ENCODE measurements around the gene SLC49A3.

SLC49A3 gene

DNA sequence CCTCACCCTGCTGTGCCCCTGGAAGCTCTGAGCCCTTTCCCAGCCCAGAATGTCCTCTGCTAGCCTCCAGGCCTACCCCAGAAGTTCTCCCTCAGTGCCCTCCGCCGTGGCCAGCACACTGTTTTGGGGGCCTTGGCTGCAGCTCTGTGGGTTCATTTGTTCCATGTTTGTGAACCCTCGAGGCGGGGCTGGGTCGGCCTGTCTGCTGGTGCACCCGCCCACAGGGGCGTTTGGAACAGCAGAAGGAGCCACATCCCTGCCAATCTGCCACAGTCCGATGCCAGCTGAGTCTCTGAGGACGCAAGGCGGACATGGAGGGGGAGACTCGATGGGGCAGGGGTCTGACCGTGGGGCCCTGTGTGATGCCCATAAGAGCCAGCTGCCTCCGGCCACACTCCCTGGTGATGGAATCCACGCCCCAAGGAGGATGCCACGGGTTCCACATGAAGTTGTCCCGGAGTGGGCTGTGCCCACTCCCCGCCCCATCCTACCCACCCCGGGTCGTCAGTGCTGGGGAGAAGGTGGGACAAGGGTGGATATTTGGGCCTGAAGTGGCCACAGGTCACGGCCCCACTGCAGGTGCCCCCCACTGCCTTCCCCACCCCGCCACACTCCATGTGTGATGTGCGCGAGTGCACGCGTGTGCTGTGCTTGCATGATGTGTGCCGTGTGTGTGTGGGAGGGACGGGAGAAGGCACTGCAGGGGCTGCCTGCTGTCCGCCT, 22.0 kb downstream of the SLC49A3 start:
- Histone ChIP-seq H3K4me3 (no peak overlapping the region), H3K9me3 (no peaks in the 10 kb centered on the region), H3K27me3 (ENCODE audit: low read depth) (no peaks in the 10 kb centered on the region), H3K36me3 (replicated peaks) (peaks cover 17% of the 10 kb centered on the region), H3K4me1 (peaks cover 3% of the 10 kb centered on the region; the same call in 1 of the 2 replicates)
- DNase-seq (ENCODE audit: low spot score in 2 of 2), result no peak
- in situ Hi-C loops (cut with MboI; ENCODE audit: low sequenced_read_pairs), result no loop called here

DNA sequence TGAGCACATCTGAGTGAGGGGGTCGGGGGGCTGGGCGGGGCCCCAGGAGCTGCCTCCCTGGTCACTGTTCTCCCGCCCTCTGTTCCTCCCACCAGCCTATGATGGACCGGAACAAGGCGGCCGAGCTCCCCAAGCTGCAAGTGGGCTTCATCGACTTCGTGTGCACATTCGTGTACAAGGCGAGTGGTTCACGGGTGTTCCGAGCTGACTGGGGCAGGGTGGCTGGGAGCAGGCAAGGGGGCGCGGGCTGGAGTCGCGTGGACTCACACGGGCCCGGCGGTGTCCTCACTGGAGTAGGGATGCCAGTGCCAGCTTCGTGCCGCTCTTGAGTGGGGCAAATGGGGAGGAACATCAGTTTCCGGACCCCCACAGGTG, 22.5 kb downstream of the SLC49A3 start:
- H3K27me3 ChIP-seq (ENCODE audit: low read depth), result no peaks in the 10 kb centered on the region
- H3K4me3 ChIP-seq, result no peak overlapping the region
- in situ Hi-C loops (cut with MboI; ENCODE audit: low sequenced_read_pairs), result no loop called here
- peaks cover 11% of the 10 kb centered on the region for H3K36me3 ChIP-seq (replicated peaks)
- no peak for DNase-seq (ENCODE audit: low spot score in 2 of 2)
- no peaks in the 10 kb centered on the region for H3K9me3 ChIP-seq
- H3K4me1 ChIP-seq, result peaks cover 3% of the 10 kb centered on the region; the same call in 1 of the 2 replicates

DNA sequence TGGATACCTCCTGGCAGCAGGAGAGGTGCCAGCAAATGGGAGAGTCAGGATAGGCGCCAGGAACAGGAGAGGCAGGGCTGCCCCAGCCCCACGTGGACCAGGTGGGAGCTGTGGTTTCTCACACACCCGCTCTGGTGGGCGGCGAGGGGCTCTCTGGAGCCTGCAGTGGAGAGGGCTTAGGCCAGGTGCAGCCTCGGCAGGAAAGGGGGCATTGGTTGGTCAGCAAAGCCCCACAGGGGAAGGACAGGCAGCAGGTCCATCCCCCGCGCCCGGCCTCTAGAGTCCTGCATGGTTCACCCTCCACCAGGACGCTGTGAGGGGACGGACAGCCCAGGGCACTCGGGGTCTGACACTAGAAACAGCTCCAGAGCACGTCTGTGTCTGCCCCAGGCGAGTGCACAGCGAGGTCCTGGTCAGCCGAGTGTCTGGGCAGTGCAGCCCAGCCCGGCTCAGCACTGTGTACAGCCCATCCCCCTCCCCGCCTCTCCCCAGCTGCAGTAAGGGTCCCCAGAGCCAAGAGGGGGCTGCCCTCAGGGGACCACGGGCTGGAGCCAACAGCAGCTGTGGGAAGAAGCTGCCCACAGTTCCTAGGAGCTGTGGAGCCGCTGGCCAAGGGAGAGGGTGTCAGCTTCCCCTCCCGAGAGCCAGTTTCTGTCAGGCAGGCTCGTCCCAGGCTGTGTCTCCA, 23.1 kb downstream of the SLC49A3 start:
- Histone ChIP-seq H3K9me3 (no peaks in the 10 kb centered on the region), H3K27me3 (ENCODE audit: low read depth) (no peaks in the 10 kb centered on the region), H3K4me1 (peaks cover 3% of the 10 kb centered on the region; the same call in 1 of the 2 replicates), H3K4me3 (no peak overlapping the region), H3K36me3 (replicated peaks) (peaks cover 6% of the 10 kb centered on the region)
- in situ Hi-C loops (cut with MboI; ENCODE audit: low sequenced_read_pairs), result no loop called here
- no peak for DNase-seq (ENCODE audit: low spot score in 2 of 2)

DNA sequence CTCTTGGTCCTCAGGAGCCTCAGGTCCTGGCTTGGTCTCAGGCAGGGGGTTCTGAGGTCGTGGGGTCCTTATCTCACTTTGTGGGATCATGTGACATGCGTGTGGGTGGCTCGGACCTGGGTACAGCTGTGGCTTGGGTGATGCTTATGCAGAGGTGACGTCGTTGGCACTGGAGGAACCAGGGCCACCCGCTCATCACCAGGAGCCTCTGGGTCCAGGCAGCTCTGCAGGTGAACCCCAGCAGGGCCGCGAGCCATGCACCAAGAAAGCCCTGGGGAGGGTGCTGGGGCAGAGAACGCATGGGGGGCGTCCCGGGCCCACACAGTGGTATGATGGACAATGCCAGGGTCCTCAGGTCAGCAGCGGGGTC, 23.6 kb downstream of the SLC49A3 start:
- H3K9me3 ChIP-seq, result no peaks in the 10 kb centered on the region
- in situ Hi-C loops (cut with MboI; ENCODE audit: low sequenced_read_pairs), result no loop called here
- DNase-seq (ENCODE audit: low spot score in 2 of 2), result no peak

DNA sequence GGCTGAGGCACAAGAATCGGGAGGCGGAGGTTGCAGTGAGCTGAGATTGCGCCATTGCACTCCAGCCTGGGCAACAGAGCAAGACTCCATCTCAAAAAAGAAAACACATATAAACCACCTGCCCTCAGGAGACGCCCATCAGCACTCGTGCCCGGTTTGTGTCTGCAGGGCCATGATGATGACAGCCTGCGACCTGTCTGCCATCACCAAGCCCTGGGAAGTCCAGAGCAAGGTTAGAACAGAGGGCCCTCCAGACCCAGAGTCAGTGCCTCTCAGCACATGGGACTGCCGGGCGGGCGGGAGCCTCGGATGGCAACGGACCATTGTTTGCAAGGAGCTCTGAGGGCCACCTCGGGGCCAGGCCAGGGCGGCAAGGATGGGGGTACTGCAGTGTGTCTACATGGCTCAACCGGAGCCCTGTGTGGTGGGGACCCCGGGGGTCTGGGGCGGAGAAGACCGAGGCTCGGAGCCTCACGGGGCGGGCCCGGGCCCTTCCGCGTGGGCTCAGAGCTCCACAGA, 24.2 kb downstream of the SLC49A3 start:
- peaks cover 3% of the 10 kb centered on the region; the same call in 1 of the 2 replicates for H3K4me1 ChIP-seq
- H3K36me3 ChIP-seq (replicated peaks), result no peaks in the 10 kb centered on the region
- H3K4me3 ChIP-seq, result no peak overlapping the region; the same call in 1 of the 2 replicates
- in situ Hi-C loops (cut with MboI; ENCODE audit: low sequenced_read_pairs), result no loop called here
- no peak for DNase-seq (ENCODE audit: low spot score in 2 of 2)
- no peaks in the 10 kb centered on the region for H3K27me3 ChIP-seq (ENCODE audit: low read depth)
- no peaks in the 10 kb centered on the region for H3K9me3 ChIP-seq

More for the DNA sequence above, 23.6 kb downstream of the SLC49A3 start:
- Histone ChIP-seq H3K27me3 (ENCODE audit: low read depth) (no peaks in the 10 kb centered on the region), H3K4me3 (no peak overlapping the region), H3K36me3 (replicated peaks) (peaks cover under 1% of the 10 kb centered on the region; the same call in 1 of the 2 replicates), H3K4me1 (peaks cover 3% of the 10 kb centered on the region; the same call in 1 of the 2 replicates)

DNA sequence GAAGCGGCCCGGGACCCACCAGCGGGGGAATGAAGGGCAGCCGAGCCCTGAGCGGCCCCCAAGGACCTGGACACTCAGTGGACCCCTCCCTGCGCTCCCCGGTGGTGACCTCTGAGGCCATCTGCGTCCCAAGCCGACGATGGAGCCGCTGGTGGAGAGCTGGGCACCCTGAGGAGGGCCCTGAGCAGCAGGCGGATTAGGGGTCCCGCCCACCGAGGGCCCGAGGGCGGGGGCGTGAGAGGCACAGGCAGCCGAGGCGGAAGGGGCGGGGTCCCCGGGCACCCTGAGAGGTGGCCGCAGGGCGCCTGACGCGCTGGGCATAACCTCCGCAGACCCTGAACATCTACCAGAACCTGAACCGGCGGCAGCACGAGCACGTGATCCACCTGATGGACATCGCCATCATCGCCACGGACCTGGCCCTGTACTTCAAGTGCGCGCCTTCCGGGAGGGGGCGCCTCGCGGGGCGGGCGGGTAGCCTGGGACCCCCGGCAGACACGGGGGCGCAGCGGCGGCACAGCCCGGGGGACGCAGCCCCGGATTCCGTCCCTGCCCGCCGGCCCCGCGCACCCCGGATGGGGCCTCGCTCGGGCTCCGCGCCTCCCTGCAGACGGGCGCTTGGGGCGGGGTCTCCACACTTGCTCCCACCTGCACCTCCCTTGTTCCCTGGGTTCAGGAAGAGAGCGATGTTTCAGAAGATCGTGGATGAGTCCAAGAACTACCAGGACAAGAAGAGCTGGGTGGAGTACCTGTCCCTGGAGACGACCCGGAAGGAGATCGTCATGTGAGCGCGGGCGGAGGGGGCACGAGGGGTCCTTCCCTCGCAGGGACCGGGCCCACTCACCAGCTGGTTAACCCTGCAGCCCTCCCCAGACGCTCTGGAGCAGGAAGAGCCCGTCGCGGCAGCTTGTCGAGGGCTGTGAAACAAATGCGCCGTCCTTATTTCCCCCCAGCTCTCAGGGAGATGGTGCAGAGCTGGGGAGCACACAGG, 25.2 kb downstream of the SLC49A3 start:
- Histone ChIP-seq H3K27me3 (ENCODE audit: low read depth) (no peaks in the 10 kb centered on the region), H3K9me3 (no peaks in the 10 kb centered on the region), H3K36me3 (replicated peaks) (no peaks in the 10 kb centered on the region), H3K4me1 (peaks cover 3% of the 10 kb centered on the region; the same call in 1 of the 2 replicates), H3K4me3 (peak overlapping the region; percentile 31)
- in situ Hi-C loops (cut with MboI; ENCODE audit: low sequenced_read_pairs), result no loop called here
- DNase-seq (ENCODE audit: low spot score in 2 of 2), result peak; percentile 25 to 87

DNA sequence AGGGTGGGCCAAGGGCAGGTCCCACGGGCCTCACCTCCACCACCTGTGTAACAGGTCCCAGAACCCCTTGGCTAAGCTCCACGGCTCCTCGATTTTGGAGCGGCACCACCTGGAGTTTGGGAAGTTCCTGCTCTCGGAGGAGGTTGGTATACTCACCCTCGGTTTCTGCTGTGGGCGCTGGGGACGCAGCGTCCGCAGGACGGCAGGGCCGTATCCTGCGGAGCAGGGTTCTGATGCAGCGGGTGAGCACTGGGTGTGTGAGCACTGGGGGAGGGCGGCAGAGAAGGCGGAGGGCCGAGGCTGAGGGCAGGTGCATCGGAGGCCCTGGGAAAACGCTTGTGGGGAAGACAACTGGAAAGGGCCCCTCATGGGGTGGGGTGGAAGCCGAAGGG, 25.9 kb downstream of the SLC49A3 start:
- no peak for DNase-seq (ENCODE audit: low spot score in 2 of 2)
- peaks cover 3% of the 10 kb centered on the region; the same call in 1 of the 2 replicates for H3K4me1 ChIP-seq
- in situ Hi-C loops (cut with MboI; ENCODE audit: low sequenced_read_pairs), result no loop called here
- H3K9me3 ChIP-seq, result no peaks in the 10 kb centered on the region
- H3K4me3 ChIP-seq, result peak overlapping the region; percentile 31
- no peaks in the 10 kb centered on the region for H3K27me3 ChIP-seq (ENCODE audit: low read depth)
- no peaks in the 10 kb centered on the region for H3K36me3 ChIP-seq (replicated peaks)

DNA sequence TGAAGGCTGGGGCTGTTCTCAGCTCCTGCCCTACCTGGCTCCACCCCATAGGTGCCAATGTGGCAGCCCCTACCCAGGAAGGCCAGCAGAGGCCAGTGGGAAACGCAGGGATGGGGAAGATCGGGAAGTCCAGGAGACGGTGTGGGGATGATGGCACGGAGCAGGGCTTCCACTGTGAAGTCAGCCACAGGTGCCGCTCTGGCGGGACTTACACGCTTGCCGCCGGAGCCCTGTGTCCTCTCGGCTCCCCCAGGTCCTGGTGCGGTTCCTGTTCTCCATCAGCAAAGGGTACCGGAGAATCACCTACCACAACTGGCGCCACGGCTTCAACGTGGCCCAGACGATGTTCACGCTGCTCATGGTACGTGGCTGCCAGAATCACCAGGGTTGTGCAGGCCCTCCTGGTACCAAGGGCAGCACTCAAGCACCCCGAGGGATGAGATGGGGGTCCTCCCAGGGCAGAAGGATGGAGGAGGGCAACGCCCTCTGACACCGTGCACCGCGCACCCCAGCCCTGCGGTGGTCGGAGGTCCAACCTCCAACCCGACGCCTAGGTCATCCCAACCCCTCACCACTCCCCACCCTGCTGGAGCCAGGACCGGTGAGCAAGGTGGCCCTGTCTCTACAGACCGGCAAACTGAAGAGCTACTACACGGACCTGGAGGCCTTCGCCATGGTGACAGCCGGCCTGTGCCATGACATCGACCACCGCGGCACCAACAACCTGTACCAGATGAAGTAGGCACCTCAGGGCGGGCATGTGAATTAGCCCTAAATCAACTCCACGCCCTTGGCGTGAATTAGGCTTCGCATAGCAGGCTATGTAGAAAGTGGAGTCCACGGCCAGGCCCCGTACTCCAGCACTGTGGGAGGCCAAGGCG, 26.8 kb downstream of the SLC49A3 start:
- peaks cover 3% of the 10 kb centered on the region; the same call in 1 of the 2 replicates for H3K4me1 ChIP-seq
- no peaks in the 10 kb centered on the region for H3K36me3 ChIP-seq (replicated peaks)
- DNase-seq (ENCODE audit: low spot score in 2 of 2), result no peak
- no peaks in the 10 kb centered on the region for H3K9me3 ChIP-seq
- in situ Hi-C loops (cut with MboI; ENCODE audit: low sequenced_read_pairs), result no loop called here
- H3K4me3 ChIP-seq, result no peak overlapping the region
- no peaks in the 10 kb centered on the region for H3K27me3 ChIP-seq (ENCODE audit: low read depth)

DNA sequence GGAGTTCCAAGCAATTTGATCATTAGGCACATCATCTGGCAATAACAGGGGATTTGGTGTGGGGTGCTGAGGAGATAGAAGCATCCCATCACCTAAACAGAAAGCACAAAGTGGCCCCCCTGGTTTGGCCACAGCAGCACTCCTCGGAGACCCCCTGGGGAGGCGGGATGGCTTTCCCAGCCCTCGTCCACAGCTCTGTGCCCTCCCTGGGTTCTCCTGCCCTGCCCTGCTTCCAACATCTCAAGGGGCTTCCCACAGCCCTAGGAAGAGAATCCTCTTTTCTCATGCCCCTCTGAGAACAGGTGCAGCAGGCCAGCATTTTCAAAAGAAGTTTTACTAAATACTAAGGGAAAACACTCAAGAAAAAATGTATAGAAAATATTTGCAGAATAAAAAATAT, 27.7 kb downstream of the SLC49A3 start:
- peaks cover 3% of the 10 kb centered on the region; the same call in 1 of the 2 replicates for H3K4me1 ChIP-seq
- H3K4me3 ChIP-seq, result no peak overlapping the region
- DNase-seq (ENCODE audit: low spot score in 2 of 2), result no peak
- no peaks in the 10 kb centered on the region for H3K27me3 ChIP-seq (ENCODE audit: low read depth)
- in situ Hi-C loops (cut with MboI; ENCODE audit: low sequenced_read_pairs), result no loop called here
- no peaks in the 10 kb centered on the region for H3K36me3 ChIP-seq (replicated peaks)
- no peaks in the 10 kb centered on the region for H3K9me3 ChIP-seq

DNA sequence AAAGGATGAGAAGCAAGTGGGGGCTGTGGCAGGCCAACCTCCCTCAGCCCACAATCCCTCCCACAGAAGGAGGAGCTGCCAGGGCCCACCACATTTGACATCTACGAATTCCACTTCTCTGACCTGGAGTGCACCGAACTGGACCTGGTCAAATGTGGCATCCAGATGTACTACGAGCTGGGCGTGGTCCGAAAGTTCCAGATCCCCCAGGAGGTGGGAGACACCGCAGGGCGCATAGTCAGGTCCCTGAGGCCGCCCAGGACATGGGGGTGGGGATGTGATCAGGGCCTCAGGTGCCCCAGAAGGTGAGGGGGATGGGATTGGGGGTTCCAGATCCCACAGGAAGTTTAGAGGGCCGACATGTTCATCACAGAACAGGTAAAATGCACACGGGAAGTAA, 28.6 kb downstream of the SLC49A3 start:
- DNase-seq (ENCODE audit: low spot score in 2 of 2), result no peak
- in situ Hi-C loops (cut with MboI; ENCODE audit: low sequenced_read_pairs), result no loop called here
- Histone ChIP-seq H3K4me1 (peaks cover 3% of the 10 kb centered on the region; the same call in 1 of the 2 replicates), H3K36me3 (replicated peaks) (no peaks in the 10 kb centered on the region), H3K9me3 (no peaks in the 10 kb centered on the region), H3K27me3 (ENCODE audit: low read depth) (no peaks in the 10 kb centered on the region), H3K4me3 (no peak overlapping the region)

DNA sequence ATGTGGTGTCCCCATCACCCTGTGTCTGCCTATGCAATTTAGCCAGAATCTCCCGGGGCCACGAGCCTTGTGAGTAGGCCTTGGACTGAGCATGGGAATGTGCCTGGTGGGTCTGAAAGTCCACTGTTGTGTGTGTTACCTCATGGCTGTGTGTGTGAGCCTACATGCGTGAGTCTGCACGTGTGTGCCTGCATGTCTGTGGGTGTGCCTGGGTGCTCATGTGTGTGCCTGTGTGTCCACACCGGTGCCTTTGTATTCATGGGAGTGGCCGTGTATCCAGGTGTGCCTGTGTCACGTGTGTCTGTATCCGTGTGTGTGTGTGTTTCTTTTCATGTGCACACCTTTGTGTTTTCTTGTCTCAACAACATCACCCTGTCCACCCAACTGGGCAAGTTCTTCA, 29.1 kb downstream of the SLC49A3 start:
- in situ Hi-C loops (cut with MboI; ENCODE audit: low sequenced_read_pairs), result no loop called here
- H3K27me3 ChIP-seq (ENCODE audit: low read depth), result no peaks in the 10 kb centered on the region
- H3K4me1 ChIP-seq, result peaks cover 3% of the 10 kb centered on the region; the same call in 1 of the 2 replicates
- DNase-seq (ENCODE audit: low spot score in 2 of 2), result no peak
- no peaks in the 10 kb centered on the region for H3K9me3 ChIP-seq
- H3K36me3 ChIP-seq (replicated peaks), result no peaks in the 10 kb centered on the region
- no peak overlapping the region for H3K4me3 ChIP-seq

DNA sequence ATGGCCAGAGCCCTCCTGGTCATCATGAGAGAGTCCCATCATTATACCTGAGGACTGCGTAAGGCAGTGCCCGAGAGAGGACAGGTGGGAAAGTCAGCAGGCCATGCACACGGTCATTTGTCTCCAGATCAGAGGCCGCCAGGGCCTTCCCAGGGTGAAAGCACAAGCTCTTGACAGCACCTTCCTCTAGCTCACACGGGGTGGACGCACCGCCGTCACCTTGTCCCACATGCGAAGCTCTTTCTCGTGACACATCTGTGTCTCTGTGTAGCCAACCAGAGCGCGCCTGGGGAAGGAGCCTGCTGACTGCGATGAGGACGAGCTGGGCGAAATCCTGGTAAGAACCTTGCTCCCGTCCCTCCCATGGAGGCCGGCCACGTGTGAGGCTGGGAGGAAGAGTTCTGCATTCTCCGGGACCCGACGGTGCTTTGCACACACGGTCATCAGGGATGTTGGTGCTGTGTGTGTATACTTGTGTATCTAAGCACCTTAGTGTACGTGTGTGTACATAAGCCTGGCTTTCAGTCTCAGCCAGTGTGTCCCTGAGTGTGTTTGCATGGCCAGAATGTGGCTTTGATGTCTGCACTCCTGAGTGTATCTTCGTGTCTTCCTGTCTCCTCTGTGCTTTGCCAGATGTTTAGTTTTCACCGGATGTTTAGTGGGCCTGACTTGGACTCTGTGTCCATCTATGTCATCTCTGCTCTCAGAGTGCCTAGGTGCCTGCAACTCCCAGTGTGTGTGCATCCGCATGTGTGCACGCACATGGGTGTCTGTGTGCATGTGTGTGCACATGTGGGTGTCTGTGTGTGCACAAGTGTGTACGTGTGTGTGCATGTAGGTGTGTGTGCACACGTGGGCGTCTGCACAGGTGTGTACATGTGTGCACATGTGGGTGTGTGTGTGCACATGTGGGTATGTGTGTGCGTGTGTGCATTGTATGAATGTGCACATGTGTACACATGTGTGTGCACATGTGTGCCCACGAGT, 30.0 kb downstream of the SLC49A3 start:
- DNase-seq (ENCODE audit: low spot score in 2 of 2), result no peak
- H3K27me3 ChIP-seq (ENCODE audit: low read depth), result no peaks in the 10 kb centered on the region
- in situ Hi-C loops (cut with MboI; ENCODE audit: low sequenced_read_pairs), result no loop called here

More for the DNA sequence above, 30.0 kb downstream of the SLC49A3 start:
- no peaks in the 10 kb centered on the region for H3K36me3 ChIP-seq (replicated peaks)
- peaks cover 3% of the 10 kb centered on the region; the same call in 1 of the 2 replicates for H3K4me1 ChIP-seq
- no peak overlapping the region for H3K4me3 ChIP-seq
- H3K9me3 ChIP-seq, result no peaks in the 10 kb centered on the region
